ENCODE data around the gene LIMS1. TPM values are rescaled to one million over a fixed set of nuclear protein-coding genes. Genes with fewer than 3 reads are reported as not detected.

Gene LIMS1
- total RNA-seq, 4 donors from 2014 or later = 69.4 to 175 (median 155) TPM

- ATAC-seq (ENCODE audit: low FRiP score) (no peak), DNase-seq (ENCODE audit: low spot score) (no peak)
- TF ChIP-seq CTCF (IDR thresholded peaks at IDR 0.05) = no peak
Observed at GRCh38 chr2:108632332-108633160, 98.3 kb downstream of the LIMS1 start.

- DNase-seq (ENCODE audit: low spot score) (no peak), ATAC-seq (ENCODE audit: low FRiP score) (no peak)
- no peak for TF ChIP-seq CTCF (IDR thresholded peaks at IDR 0.05)
Observed at GRCh38 chr2:108633409-108633808, 99.1 kb downstream of the LIMS1 start.

GRCh38 chr2:108634011-108634410 is 99.7 kb downstream of the LIMS1 start:
- DNase-seq (ENCODE audit: low spot score) = no peak
- TF ChIP-seq CTCF (IDR thresholded peaks at IDR 0.05) = no peak
- no peak for ATAC-seq (ENCODE audit: low FRiP score)

GRCh38 chr2:108634576-108635160 is 100.4 kb downstream of the LIMS1 start:
- TF ChIP-seq CTCF (IDR thresholded peaks at IDR 0.05) = no peak
- ATAC-seq (ENCODE audit: low FRiP score) (no peak), DNase-seq (ENCODE audit: low spot score) (no peak)

- ATAC-seq (ENCODE audit: low FRiP score) = peak; percentile 0
- DNase-seq (ENCODE audit: low spot score) = no peak
- no peak for TF ChIP-seq CTCF (IDR thresholded peaks at IDR 0.05)
Observed at GRCh38 chr2:108635630-108636354, 101.5 kb downstream of the LIMS1 start.

GRCh38 chr2:108637304-108637669 is 103.0 kb downstream of the LIMS1 start:
- TF ChIP-seq CTCF (IDR thresholded peaks at IDR 0.05) = no peak
- DNase-seq (ENCODE audit: low spot score) = no peak

More at GRCh38 chr2:108637304-108637669, 103.0 kb downstream of the LIMS1 start:
- peak; percentile 89 for ATAC-seq (ENCODE audit: low FRiP score)

Measured in omental fat pad (tissue), 4 donors.